ENCODE measurements around the gene TMEM59L.
"Not testable (repeated sequence)": the region's sequence is repeated elsewhere in the genome, so short reads cannot be mapped to it uniquely, and the experiment has no call there.

Gene TMEM59L

GRCh38 chr19:18588611-18589379 lies 23.9 kb upstream of the TMEM59L start, which contains the start of gene REX1BD:
Gene REX1BD (plus strand): TSS chr19:18588798. CDS start chr19:18588802, 4 bp downstream.
- in situ Hi-C loops (cut with HindIII; ENCODE audit: low sequenced_read_pairs): no loop called here
- peak; percentile 84 for TF ChIP-seq CTCF (IDR thresholded peaks at IDR 0.05; ENCODE audit: low read depth, low read length)
- H3K4me3 ChIP-seq (ENCODE audit: low read depth, low read length): peak within 1 kb of the TSS; percentile 58
- DNase-seq (ENCODE audit: low read depth, low spot score): peak; percentile 78

- in situ Hi-C loops (cut with HindIII; ENCODE audit: low sequenced_read_pairs): no loop called here
- peak overlapping the region; percentile 58 for H3K4me3 ChIP-seq (ENCODE audit: low read depth, low read length)
- peak; percentile 47 for DNase-seq (ENCODE audit: low read depth, low spot score)
- TF ChIP-seq CTCF (IDR thresholded peaks at IDR 0.05; ENCODE audit: low read depth, low read length): no peak
These were observed 23.0 kb upstream of the TMEM59L start for GRCh38 chr19:18589380-18590272.

GRCh38 chr19:18590273-18591272 lies 22.1 kb upstream of the TMEM59L start:
- H3K4me3 ChIP-seq (ENCODE audit: low read depth, low read length): no peak overlapping the region
- TF ChIP-seq CTCF (IDR thresholded peaks at IDR 0.05; ENCODE audit: low read depth, low read length): peak; percentile 54
- peak; percentile 69 for DNase-seq (ENCODE audit: low read depth, low spot score)
- in situ Hi-C loops (cut with HindIII; ENCODE audit: low sequenced_read_pairs): no loop called here

- TF ChIP-seq CTCF (IDR thresholded peaks at IDR 0.05; ENCODE audit: low read depth, low read length): no peak
- in situ Hi-C loops (cut with HindIII; ENCODE audit: low sequenced_read_pairs): no loop called here
- DNase-seq (ENCODE audit: low read depth, low spot score): no peak
- H3K4me3 ChIP-seq (ENCODE audit: low read depth, low read length): no peak overlapping the region
These were observed 20.8 kb upstream of the TMEM59L start for GRCh38 chr19:18591735-18592385.

GRCh38 chr19:18592732-18593131 lies 19.9 kb upstream of the TMEM59L start:
- H3K4me3 ChIP-seq (ENCODE audit: low read depth, low read length); in situ Hi-C loops (cut with HindIII; ENCODE audit: low sequenced_read_pairs); DNase-seq (ENCODE audit: low read depth, low spot score): not testable (repeated sequence)

- no peak for TF ChIP-seq CTCF (IDR thresholded peaks at IDR 0.05; ENCODE audit: low read depth, low read length)
- peak overlapping the region; percentile 7 for H3K4me3 ChIP-seq (ENCODE audit: low read depth, low read length)
- no peak for DNase-seq (ENCODE audit: low read depth, low spot score)
- in situ Hi-C loops (cut with HindIII; ENCODE audit: low sequenced_read_pairs): no loop called here
These were observed 19.1 kb upstream of the TMEM59L start for GRCh38 chr19:18593367-18594095.
